Thyroid gland (tissue), 4 donors: ENCODE data around the gene AAK1.

Source experiments
- CTCF ChIP-seq, 6 experiments: fragments of 200-600 bp in 3 of 6; fragments of 450-650 bp in 3 of 6; sonication (generic) in 3 of 6; IDR thresholded peaks; one replicate each; pipeline ENCODE4 v1.5.1; 2016 to 2019; ENCODE audit warnings: antibody characterized with exemption in 6 of 6, mild to moderate bottlenecking in 2 of 6, inconsistent platforms in 1 of 6, moderate library complexity in 1 of 6
- POLR2A ChIP-seq, 2 donors: fragments of 450-650 bp; IDR thresholded peaks; one replicate each; pipeline ENCODE4 v1.6.1; 2017; ENCODE audit warnings: antibody characterized with exemption in 2 of 2, mild to moderate bottlenecking in 2 of 2, moderate library complexity in 1 of 2

GRCh38 chr2:69677914-69678313 lies 34.4 kb upstream of the AAK1 start:
- TF ChIP-seq CTCF (IDR thresholded peaks at IDR 0.05) = no peak
- TF ChIP-seq POLR2A (IDR thresholded peaks at IDR 0.05) = no peak
